Measurements from ENCODE around the gene STAG3.
A peak's percentile ranks its signal among the peaks of the same experiment; 100 is the strongest.
"Not testable (repeated sequence)": the region's sequence is repeated elsewhere in the genome, so short reads cannot be mapped to it uniquely, and the experiment has no call there.

STAG3 gene, protein sequence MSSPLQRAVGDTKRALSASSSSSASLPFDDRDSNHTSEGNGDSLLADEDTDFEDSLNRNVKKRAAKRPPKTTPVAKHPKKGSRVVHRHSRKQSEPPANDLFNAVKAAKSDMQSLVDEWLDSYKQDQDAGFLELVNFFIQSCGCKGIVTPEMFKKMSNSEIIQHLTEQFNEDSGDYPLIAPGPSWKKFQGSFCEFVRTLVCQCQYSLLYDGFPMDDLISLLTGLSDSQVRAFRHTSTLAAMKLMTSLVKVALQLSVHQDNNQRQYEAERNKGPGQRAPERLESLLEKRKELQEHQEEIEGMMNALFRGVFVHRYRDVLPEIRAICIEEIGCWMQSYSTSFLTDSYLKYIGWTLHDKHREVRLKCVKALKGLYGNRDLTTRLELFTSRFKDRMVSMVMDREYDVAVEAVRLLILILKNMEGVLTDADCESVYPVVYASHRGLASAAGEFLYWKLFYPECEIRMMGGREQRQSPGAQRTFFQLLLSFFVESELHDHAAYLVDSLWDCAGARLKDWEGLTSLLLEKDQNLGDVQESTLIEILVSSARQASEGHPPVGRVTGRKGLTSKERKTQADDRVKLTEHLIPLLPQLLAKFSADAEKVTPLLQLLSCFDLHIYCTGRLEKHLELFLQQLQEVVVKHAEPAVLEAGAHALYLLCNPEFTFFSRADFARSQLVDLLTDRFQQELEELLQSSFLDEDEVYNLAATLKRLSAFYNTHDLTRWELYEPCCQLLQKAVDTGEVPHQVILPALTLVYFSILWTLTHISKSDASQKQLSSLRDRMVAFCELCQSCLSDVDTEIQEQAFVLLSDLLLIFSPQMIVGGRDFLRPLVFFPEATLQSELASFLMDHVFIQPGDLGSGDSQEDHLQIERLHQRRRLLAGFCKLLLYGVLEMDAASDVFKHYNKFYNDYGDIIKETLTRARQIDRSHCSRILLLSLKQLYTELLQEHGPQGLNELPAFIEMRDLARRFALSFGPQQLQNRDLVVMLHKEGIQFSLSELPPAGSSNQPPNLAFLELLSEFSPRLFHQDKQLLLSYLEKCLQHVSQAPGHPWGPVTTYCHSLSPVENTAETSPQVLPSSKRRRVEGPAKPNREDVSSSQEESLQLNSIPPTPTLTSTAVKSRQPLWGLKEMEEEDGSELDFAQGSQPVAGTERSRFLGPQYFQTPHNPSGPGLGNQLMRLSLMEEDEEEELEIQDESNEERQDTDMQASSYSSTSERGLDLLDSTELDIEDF

GRCh38 chr7:100177045-100178001 is at the start of gene STAG3, which contains the start of gene GPC2:
Gene STAG3, plus strand, starts transcription at chr7:100177918. Its CDS starts 2,639 bp downstream, at chr7:100180557.
Gene GPC2, minus strand, starts transcription at chr7:100177381. Its CDS starts 182 bp downstream, at chr7:100177199.
- peak; percentile 100 for DNase-seq

DNA sequence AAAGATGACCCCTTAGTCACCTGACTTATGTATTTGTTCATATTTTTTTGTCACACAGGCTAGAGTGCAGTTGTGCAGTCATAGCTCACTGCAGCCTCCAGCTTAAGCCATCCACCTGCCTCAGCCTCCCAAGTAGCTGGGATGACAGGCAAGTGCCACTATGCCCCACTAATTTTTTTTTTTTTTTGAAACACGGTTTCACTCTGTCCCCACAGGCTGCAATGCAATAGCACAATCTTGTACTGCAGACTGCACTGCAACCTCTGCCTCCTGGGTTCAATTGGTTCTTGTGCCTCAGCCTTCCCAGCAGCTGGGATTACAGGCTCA is 49.1 kb upstream of the STAG3 start:
- DNase-seq: no peak

- DNase-seq: not testable (repeated sequence)
Observed at GRCh38 chr7:100130220-100130607, 47.5 kb upstream of the STAG3 start.

GRCh38 chr7:100130608-100131453 is 46.9 kb upstream of the STAG3 start:
- peak; percentile 92 to 94 for DNase-seq

DNA sequence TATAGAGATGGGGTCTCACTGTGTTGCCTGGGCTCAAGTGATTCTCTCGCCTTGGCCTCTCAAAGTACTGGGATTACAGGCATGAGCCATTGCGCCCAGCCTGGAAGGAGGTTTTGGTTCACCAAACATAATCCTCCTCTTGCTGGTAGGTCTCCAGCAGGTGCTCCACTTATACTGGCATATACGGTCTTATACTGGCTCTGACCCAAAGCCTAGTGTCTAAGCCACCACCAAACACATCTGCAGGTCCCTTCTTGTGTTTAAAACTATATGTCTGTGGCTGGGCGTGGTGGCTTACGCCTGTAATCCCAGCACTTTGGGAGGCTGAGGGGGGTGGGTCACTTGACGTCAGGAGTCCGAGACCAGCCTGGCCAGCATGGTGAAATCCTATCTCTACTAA is 45.6 kb upstream of the STAG3 start:
- no peak for DNase-seq

DNA sequence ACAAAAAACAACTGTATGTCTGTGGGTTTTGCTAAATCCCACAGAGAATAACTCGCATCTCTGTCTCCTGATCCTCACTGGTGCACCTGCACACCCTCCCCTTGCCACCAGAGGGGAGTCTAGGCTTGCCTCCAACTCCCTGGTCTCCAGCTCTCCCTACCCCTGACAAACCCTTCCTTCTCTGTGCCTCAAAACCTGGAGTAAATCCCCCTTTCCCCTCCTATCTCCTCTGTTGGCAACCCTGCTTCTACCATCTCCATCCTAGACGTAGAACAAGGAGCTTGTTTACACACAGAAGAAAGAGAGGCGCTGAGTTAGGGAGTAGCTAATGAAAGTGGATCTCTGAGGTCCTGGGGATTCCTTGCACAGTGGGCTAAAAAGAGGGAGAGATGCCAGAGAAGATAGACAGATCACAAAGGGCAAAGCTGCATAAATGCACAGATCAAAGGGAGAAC is 45.0 kb upstream of the STAG3 start:
- peak; percentile 72 to 75 for DNase-seq

DNA sequence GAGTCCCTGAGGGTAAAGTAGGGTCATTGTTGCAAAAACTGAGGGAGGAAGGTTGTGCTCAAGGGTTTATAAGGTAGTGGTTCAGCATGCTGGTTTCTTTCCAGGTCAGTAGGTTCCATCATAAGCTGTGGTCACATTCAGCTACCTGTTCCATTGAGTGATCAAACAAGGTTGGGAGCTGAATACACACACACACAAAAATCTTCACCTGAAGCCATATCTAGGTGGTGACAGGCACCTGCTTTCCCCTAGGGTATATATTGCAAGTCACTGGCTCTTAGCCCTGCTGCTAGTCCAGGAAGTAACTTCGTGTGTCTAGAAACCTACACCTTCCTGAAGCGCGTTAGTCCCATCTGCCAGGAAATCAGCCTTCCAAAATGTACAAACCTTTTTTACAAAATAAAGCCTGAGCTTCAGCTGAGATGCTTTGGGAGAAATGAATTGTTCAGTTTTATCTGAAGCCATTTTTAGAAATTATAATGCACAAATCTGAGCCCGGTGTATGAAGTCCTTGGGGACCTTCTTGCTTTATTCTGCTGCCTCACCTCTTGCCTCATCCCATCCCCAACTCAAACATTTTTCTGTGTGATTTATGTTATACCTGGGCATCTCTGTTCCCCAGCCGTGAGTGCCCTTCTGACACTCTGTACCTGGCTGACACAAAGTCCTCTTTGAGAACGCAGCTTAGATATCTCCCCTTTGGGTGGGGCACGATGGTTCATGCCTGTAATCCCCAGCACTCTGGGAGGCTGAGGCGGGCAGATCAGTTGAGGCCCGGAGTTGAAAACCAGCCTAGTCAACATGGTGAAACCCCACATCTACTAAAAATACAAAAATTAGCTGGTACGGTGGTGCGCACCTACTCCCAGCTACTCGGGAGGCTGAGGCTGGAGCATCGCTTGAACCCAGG is 39.6 kb upstream of the STAG3 start:
- DNase-seq: no peak

DNA sequence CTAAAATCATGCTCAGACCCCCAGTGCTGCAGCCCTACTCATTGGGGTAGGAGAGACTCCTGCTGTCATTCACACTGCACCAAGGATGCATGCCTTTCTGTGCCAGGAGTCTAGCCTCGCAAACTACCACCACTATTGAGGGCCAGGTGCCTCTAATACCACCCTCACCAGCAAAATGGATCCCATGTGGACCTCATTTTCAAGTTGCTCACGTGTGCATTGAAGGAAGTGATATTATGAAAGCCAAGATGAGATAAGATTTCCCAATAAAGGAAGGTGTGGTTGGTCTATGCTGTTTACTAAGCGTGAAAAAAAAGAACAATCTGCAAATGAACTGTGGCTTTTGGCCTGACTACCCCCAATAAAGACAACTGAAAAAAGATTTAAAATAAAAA is 36.2 kb upstream of the STAG3 start:
- DNase-seq: no peak

GRCh38 chr7:100142461-100142860 is 35.3 kb upstream of the STAG3 start:
- DNase-seq: no peak

DNA sequence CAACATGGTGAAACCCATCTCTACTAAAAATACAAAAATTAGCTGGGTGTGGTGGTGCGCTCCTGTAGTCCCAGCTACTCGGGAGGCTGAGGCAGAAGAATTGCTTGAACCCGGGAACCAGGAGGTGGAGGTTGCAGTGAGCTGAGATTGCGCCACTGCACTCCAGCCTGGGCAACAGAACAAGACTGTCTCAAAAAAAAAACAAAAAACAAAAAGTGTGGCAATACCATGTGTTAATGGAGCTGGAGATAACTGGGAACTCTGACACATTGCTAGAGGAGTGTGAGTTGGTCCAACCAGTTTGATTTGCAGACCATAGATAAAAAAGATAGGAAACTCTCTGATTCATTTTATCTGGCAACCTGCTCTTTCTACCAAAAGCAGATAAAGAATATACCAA is 31.4 kb upstream of the STAG3 start:
- DNase-seq: not testable (repeated sequence)

GRCh38 chr7:100147278-100147677 is 30.4 kb upstream of the STAG3 start:
- no peak for DNase-seq

DNA sequence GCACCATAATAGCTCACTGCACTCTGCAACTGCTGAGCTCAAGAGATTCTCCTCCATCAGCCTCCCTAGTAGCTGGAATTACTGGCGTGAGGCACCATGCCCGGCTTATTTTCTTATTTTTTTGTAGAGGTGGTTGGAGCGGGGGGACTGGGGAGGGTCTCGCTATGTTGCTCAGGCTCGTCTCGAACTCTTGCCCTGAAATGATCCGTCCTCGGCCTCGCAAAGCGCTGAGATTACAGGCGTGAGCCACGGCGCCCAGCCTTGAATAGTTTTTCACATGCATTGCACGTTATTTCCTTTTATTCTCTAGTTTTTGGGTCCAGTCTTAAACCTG is 29.5 kb upstream of the STAG3 start:
- no peak for DNase-seq

GRCh38 chr7:100148559-100149328 is 29.0 kb upstream of the STAG3 start, which contains the start of gene LAMTOR4:
Gene LAMTOR4, plus strand, starts transcription at chr7:100148918. Its CDS starts 55 bp downstream, at chr7:100148973.
- peak; percentile 97 to 98 for DNase-seq

GRCh38 chr7:100152404-100152803 is 25.3 kb upstream of the STAG3 start:
- no peak for DNase-seq

DNA sequence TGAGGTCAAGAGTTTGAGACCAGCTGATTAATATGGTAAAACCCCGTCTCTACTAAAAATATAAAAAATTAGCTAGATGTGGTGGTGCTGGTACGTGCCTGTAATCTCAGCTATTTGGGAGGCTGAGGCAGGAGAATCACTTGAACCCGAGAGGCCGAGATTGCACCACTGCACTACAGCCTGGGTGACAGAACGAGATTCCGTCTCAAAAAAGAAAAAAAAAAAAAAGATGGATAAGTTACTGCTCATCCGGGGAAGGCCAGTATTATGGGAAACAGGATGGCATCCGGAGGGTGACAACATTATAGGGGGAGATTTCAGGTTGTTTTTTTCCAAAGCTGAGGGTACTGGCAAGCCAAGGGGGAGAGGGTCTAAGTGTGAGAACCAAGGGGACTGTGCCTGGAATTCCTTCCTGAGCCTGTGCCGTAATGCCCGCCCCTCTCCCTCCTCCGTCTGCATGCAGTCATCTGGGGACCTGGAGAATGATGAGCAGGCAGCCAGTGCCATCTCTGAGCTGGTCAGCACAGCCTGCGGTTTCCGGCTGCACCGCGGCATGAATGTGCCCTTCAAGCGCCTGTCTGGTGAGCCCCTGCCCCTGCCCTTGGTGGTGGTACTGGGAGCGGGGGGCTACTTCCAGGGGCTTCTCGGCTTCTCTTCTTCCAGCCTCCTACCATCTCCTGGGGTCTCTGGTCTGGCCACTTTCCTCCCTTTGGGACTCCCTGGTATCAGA is 24.6 kb upstream of the STAG3 start:
- no peak for DNase-seq

GRCh38 chr7:100153708-100154535 is 23.8 kb upstream of the STAG3 start:
- DNase-seq: no peak
